Measurements from ENCODE around the gene CD200.

GRCh38 chr3:112308151-112308911, 24.6 kb upstream of the CD200 start:
- TF ChIP-seq SUZ12 (IDR thresholded peaks at IDR 0.05) (no peak), ARNT (IDR thresholded peaks at IDR 0.05) (no peak), SP1 (IDR thresholded peaks at IDR 0.05) (no peak), ZNF384 (IDR thresholded peaks at IDR 0.05) (no peak)

All from HEK293T (cell line).